ENCODE measurements around the gene VWA8.

VWA8 gene

DNA sequence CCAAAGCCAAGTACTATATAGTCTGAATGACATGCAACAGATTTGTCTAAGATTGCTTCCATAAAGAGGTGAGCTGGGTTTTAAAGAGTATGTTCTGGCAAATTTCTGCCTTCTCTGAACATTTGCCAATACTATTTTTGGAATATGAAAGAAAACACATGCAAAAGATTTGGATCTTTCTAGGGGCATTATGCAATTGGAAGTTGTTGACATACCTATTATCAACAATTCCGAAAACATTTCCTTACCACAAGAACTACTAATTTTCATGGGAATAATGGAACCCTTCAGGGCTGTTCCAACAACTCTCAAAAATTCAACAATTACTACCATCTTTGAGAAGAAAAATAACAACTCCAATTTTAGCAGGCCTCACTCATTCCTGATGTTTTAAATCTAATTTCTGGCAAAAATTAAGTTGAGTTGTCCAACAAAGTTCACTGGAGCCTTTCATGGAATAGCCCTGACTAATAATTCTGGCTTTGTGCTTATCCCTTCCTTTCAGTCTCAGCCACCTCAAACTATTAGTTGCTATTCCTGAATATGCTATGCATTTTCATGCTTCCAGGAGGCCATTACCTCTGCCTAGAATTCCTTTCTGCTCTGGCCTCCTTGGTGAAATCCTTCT is 253.6 kb downstream of the VWA8 start:
- Histone ChIP-seq H3K79me2 (ENCODE audit: control insufficient read depth, low read length) (no peaks in the 10 kb centered on the region), H4K20me1 (ENCODE audit: control insufficient read depth, insufficient read depth, low read depth, low read length) (no peaks in the 10 kb centered on the region), H3K9me2 (replicated peaks; ENCODE audit: control insufficient read depth, low read length) (no peaks in the 10 kb centered on the region), H3K4me2 (ENCODE audit: low read length) (no peak overlapping the region), H3F3A (ENCODE audit: control insufficient read depth, insufficient read depth) (no peaks in the 10 kb centered on the region), H3K9me3 (ENCODE audit: control insufficient read depth, insufficient read depth, low read length) (no peaks in the 10 kb centered on the region), H3K36me3 (ENCODE audit: control insufficient read depth, low read length) (no peaks in the 10 kb centered on the region), H3K4me1 (ENCODE audit: control insufficient read depth, low read length) (no peaks in the 10 kb centered on the region), H3K27ac (ENCODE audit: low read depth, low read length) (no peak overlapping the region), H3K27me3 (ENCODE audit: control insufficient read depth, low read length) (no peaks in the 10 kb centered on the region), H3K4me3 (ENCODE audit: low read length) (no peak overlapping the region)
- no peak for TF ChIP-seq EZH2phosphoT487 (IDR thresholded peaks at IDR 0.05; ENCODE audit: borderline replicate concordance, low read length)
- TF ChIP-seq, protein P1, sequence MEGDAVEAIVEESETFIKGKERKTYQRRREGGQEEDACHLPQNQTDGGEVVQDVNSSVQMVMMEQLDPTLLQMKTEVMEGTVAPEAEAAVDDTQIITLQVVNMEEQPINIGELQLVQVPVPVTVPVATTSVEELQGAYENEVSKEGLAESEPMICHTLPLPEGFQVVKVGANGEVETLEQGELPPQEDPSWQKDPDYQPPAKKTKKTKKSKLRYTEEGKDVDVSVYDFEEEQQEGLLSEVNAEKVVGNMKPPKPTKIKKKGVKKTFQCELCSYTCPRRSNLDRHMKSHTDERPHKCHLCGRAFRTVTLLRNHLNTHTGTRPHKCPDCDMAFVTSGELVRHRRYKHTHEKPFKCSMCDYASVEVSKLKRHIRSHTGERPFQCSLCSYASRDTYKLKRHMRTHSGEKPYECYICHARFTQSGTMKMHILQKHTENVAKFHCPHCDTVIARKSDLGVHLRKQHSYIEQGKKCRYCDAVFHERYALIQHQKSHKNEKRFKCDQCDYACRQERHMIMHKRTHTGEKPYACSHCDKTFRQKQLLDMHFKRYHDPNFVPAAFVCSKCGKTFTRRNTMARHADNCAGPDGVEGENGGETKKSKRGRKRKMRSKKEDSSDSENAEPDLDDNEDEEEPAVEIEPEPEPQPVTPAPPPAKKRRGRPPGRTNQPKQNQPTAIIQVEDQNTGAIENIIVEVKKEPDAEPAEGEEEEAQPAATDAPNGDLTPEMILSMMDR (IDR thresholded peaks at IDR 0.05; ENCODE audit: low read depth, low read length, poor library complexity, severe bottlenecking) = no peak

GRCh38 chr13:41706152-41706551 is 254.8 kb downstream of the VWA8 start:
- Histone ChIP-seq H3K9me2 (replicated peaks; ENCODE audit: control insufficient read depth, low read length) (no peaks in the 10 kb centered on the region), H4K20me1 (ENCODE audit: control insufficient read depth, insufficient read depth, low read depth, low read length) (no peaks in the 10 kb centered on the region), H3K27me3 (ENCODE audit: control insufficient read depth, low read length) (no peaks in the 10 kb centered on the region), H3K27ac (ENCODE audit: low read depth, low read length) (no peak overlapping the region), H3K79me2 (ENCODE audit: control insufficient read depth, low read length) (no peaks in the 10 kb centered on the region), H3K9me3 (ENCODE audit: control insufficient read depth, insufficient read depth, low read length) (no peaks in the 10 kb centered on the region), H3K4me1 (ENCODE audit: control insufficient read depth, low read length) (no peaks in the 10 kb centered on the region), H3F3A (ENCODE audit: control insufficient read depth, insufficient read depth) (no peaks in the 10 kb centered on the region), H3K4me3 (ENCODE audit: low read length) (no peak overlapping the region), H3K4me2 (ENCODE audit: low read length) (no peak overlapping the region), H3K36me3 (ENCODE audit: control insufficient read depth, low read length) (no peaks in the 10 kb centered on the region)
- TF ChIP-seq, protein P1 (IDR thresholded peaks at IDR 0.05; ENCODE audit: low read depth, low read length, poor library complexity, severe bottlenecking) = no peak
- no peak for TF ChIP-seq EZH2phosphoT487 (IDR thresholded peaks at IDR 0.05; ENCODE audit: borderline replicate concordance, low read length)

DNA sequence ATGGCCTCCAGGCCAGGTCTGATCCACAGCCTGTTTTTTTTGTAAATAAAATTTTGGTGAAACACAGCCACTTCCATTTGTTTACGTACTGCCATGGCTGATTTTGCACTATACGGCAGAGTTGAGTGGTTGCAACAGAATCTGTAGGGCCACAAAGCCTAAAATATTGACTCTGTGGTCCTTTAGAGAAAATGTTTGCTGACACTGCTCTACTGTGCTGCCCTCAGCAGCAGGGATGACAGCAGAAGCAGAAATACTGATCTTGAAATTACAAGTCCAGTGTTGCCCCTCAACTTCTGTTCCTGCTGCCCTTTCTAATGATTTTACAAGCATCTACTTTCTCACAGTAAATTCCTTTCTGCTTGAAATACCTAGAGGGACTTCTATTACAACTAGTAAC is 258.4 kb downstream of the VWA8 start:
- TF ChIP-seq, protein P1 (IDR thresholded peaks at IDR 0.05; ENCODE audit: low read depth, low read length, poor library complexity, severe bottlenecking) = no peak
- TF ChIP-seq EZH2phosphoT487 (IDR thresholded peaks at IDR 0.05; ENCODE audit: borderline replicate concordance, low read length) = no peak
- Histone ChIP-seq H4K20me1 (ENCODE audit: control insufficient read depth, insufficient read depth, low read depth, low read length) (no peaks in the 10 kb centered on the region), H3K4me2 (ENCODE audit: low read length) (no peak overlapping the region), H3K79me2 (ENCODE audit: control insufficient read depth, low read length) (no peaks in the 10 kb centered on the region), H3K4me3 (ENCODE audit: low read length) (no peak overlapping the region), H3K9me3 (ENCODE audit: control insufficient read depth, insufficient read depth, low read length) (no peaks in the 10 kb centered on the region), H3K27ac (ENCODE audit: low read depth, low read length) (no peak overlapping the region), H3K4me1 (ENCODE audit: control insufficient read depth, low read length) (no peaks in the 10 kb centered on the region), H3K36me3 (ENCODE audit: control insufficient read depth, low read length) (no peaks in the 10 kb centered on the region), H3K9me2 (replicated peaks; ENCODE audit: control insufficient read depth, low read length) (no peaks in the 10 kb centered on the region), H3K27me3 (ENCODE audit: control insufficient read depth, low read length) (no peaks in the 10 kb centered on the region), H3F3A (ENCODE audit: control insufficient read depth, insufficient read depth) (no peaks in the 10 kb centered on the region)
